ENCODE measurements around the gene ZNF611.
"Not testable (repeated sequence)": the region's sequence is repeated elsewhere in the genome, so short reads cannot be mapped to it uniquely, and the experiment has no call there.

ZNF611 gene

GRCh38 chr19:52703917-52704316, 30.9 kb downstream of the ZNF611 start:
- peaks cover 22 to 51% of the 10 kb centered on the region in 2 donors for H3K36me3 ChIP-seq (replicated peaks in 1 of 2; ENCODE audit: control insufficient read depth in 2 of 2, insufficient read depth in 2 of 2, low read length in 2 of 2)
- no peak overlapping the region for H4K8ac ChIP-seq (ENCODE audit: low read depth, low read length)
- H3K27ac ChIP-seq (replicated peaks; ENCODE audit: low read length): no peak overlapping the region
- no peak overlapping the region for H4K91ac ChIP-seq (ENCODE audit: low read depth, low read length, poor library complexity)
- H2BK5ac ChIP-seq (ENCODE audit: low read length): no peak overlapping the region
- H3K9me3 ChIP-seq (replicated peaks in 1 of 2; ENCODE audit: control insufficient read depth in 2 of 2, insufficient read depth in 1 of 2, low read depth in 1 of 2, low read length in 2 of 2): peaks cover 8 to 54% of the 10 kb centered on the region in 2 donors
- H2AK5ac ChIP-seq (ENCODE audit: low read depth, low read length): no peak overlapping the region
- H3K4ac ChIP-seq (ENCODE audit: low read length): no peak overlapping the region
- no peak overlapping the region for H2BK120ac ChIP-seq (ENCODE audit: low read depth, low read length)
- no peaks in the 10 kb centered on the region for H3K27me3 ChIP-seq (ENCODE audit: control insufficient read depth in 3 of 3, insufficient read depth in 3 of 3, low read depth in 1 of 3, low read length in 3 of 3)
- no peak overlapping the region for H2BK12ac ChIP-seq (ENCODE audit: low read length)
- no peak overlapping the region for H3K9ac ChIP-seq (ENCODE audit: low read depth, low read length, poor library complexity)
- H3K79me1 ChIP-seq (ENCODE audit: low read depth, low read length): peaks cover 1% of the 10 kb centered on the region
- no peak for DNase-seq (ENCODE audit: low spot score)
- WGBS, 2 donors (ENCODE audit: extremely low coverage in 2 of 2, insufficient read length in 2 of 2, insufficient replicate concordance in 1 of 2): no CpG with 5 or more reads among the region's 4 CpGs
- H3K4me2 ChIP-seq (ENCODE audit: insufficient read depth, low read length, poor library complexity, severe bottlenecking): no peak overlapping the region
- H3K14ac ChIP-seq (ENCODE audit: low read length): no peak overlapping the region
- H3K18ac ChIP-seq (ENCODE audit: low read length): no peak overlapping the region
- H3K4me3 ChIP-seq (ENCODE audit: low read length in 2 of 2): no peak overlapping the region
- H3K4me1 ChIP-seq (ENCODE audit: control insufficient read depth in 2 of 2, insufficient read depth in 1 of 2, low read depth in 1 of 2, low read length in 2 of 2): no peaks in the 10 kb centered on the region
- no peak overlapping the region for H3K23ac ChIP-seq (ENCODE audit: low read depth, low read length, poor library complexity)
- H2AFZ ChIP-seq (ENCODE audit: low read length): no peak overlapping the region
- no peak overlapping the region for H2BK15ac ChIP-seq (ENCODE audit: low read length)

GRCh38 chr19:52700673-52701072, 34.2 kb downstream of the ZNF611 start:
- H3K23ac ChIP-seq (ENCODE audit: low read depth, low read length, poor library complexity): no peak overlapping the region
- H3K27ac ChIP-seq (replicated peaks; ENCODE audit: low read length): no peak overlapping the region
- H2AK5ac ChIP-seq (ENCODE audit: low read depth, low read length): no peak overlapping the region
- no peak overlapping the region for H2BK120ac ChIP-seq (ENCODE audit: low read depth, low read length)
- H4K91ac ChIP-seq (ENCODE audit: low read depth, low read length, poor library complexity): no peak overlapping the region
- no peak overlapping the region for H3K4me2 ChIP-seq (ENCODE audit: insufficient read depth, low read length, poor library complexity, severe bottlenecking)
- H4K8ac ChIP-seq (ENCODE audit: low read depth, low read length): no peak overlapping the region
- H3K36me3 ChIP-seq (replicated peaks in 1 of 2; ENCODE audit: control insufficient read depth in 2 of 2, insufficient read depth in 2 of 2, low read length in 2 of 2): peaks cover 15 to 23% of the 10 kb centered on the region in 2 donors
- peaks cover 1% of the 10 kb centered on the region for H3K79me1 ChIP-seq (ENCODE audit: low read depth, low read length)
- no peak overlapping the region for H3K9ac ChIP-seq (ENCODE audit: low read depth, low read length, poor library complexity)
- H3K27me3 ChIP-seq (ENCODE audit: control insufficient read depth in 3 of 3, insufficient read depth in 3 of 3, low read depth in 1 of 3, low read length in 3 of 3): no peaks in the 10 kb centered on the region
- no peak overlapping the region for H3K14ac ChIP-seq (ENCODE audit: low read length)
- H3K4me1 ChIP-seq (ENCODE audit: control insufficient read depth in 2 of 2, insufficient read depth in 1 of 2, low read depth in 1 of 2, low read length in 2 of 2): no peaks in the 10 kb centered on the region
- no peak overlapping the region for H2BK5ac ChIP-seq (ENCODE audit: low read length)
- H3K9me3 ChIP-seq (replicated peaks in 1 of 2; ENCODE audit: control insufficient read depth in 2 of 2, insufficient read depth in 1 of 2, low read depth in 1 of 2, low read length in 2 of 2): peaks cover 5 to 31% of the 10 kb centered on the region in 2 donors
- no peak overlapping the region for H3K4me3 ChIP-seq (ENCODE audit: low read length in 2 of 2)
- H2BK15ac ChIP-seq (ENCODE audit: low read length): no peak overlapping the region
- no peak overlapping the region for H2AFZ ChIP-seq (ENCODE audit: low read length)
- H2BK12ac ChIP-seq (ENCODE audit: low read length): no peak overlapping the region
- H3K18ac ChIP-seq (ENCODE audit: low read length): no peak overlapping the region
- no peak for DNase-seq (ENCODE audit: low spot score)
- H3K4ac ChIP-seq (ENCODE audit: low read length): no peak overlapping the region
- no CpG with 5 or more reads among the region's 7 CpGs for WGBS, 2 donors (ENCODE audit: extremely low coverage in 2 of 2, insufficient read length in 2 of 2, insufficient replicate concordance in 1 of 2)

- H2AK5ac ChIP-seq (ENCODE audit: low read depth, low read length): not testable (repeated sequence)
Observed at GRCh38 chr19:52699555-52699954, 35.3 kb downstream of the ZNF611 start.

GRCh38 chr19:52695996-52696395, 38.8 kb downstream of the ZNF611 start:
- no peak overlapping the region for H3K27ac ChIP-seq (replicated peaks; ENCODE audit: low read length)
- no peak overlapping the region for H3K18ac ChIP-seq (ENCODE audit: low read length)
- H2AFZ ChIP-seq (ENCODE audit: low read length): no peak overlapping the region
- H2BK120ac ChIP-seq (ENCODE audit: low read depth, low read length): no peak overlapping the region
- H4K8ac ChIP-seq (ENCODE audit: low read depth, low read length): no peak overlapping the region
- H3K36me3 ChIP-seq (replicated peaks in 1 of 2; ENCODE audit: control insufficient read depth in 2 of 2, insufficient read depth in 2 of 2, low read length in 2 of 2): no peaks in the 10 kb centered on the region
- H3K14ac ChIP-seq (ENCODE audit: low read length): no peak overlapping the region
- H2BK15ac ChIP-seq (ENCODE audit: low read length): no peak overlapping the region
- no peaks in the 10 kb centered on the region for H3K27me3 ChIP-seq (ENCODE audit: control insufficient read depth in 3 of 3, insufficient read depth in 3 of 3, low read depth in 1 of 3, low read length in 3 of 3)
- H2BK5ac ChIP-seq (ENCODE audit: low read length): no peak overlapping the region
- H3K23ac ChIP-seq (ENCODE audit: low read depth, low read length, poor library complexity): no peak overlapping the region
- no peaks in the 10 kb centered on the region for H3K9me3 ChIP-seq (replicated peaks in 1 of 2; ENCODE audit: control insufficient read depth in 2 of 2, insufficient read depth in 1 of 2, low read depth in 1 of 2, low read length in 2 of 2)
- no peak overlapping the region for H4K91ac ChIP-seq (ENCODE audit: low read depth, low read length, poor library complexity)
- no peak overlapping the region for H3K4me3 ChIP-seq (ENCODE audit: low read length in 2 of 2)
- H3K79me1 ChIP-seq (ENCODE audit: low read depth, low read length): no peaks in the 10 kb centered on the region
- H2BK12ac ChIP-seq (ENCODE audit: low read length): no peak overlapping the region
- no peak for DNase-seq (ENCODE audit: low spot score)
- H2AK5ac ChIP-seq (ENCODE audit: low read depth, low read length): no peak overlapping the region
- H3K4me1 ChIP-seq (ENCODE audit: control insufficient read depth in 2 of 2, insufficient read depth in 1 of 2, low read depth in 1 of 2, low read length in 2 of 2): no peaks in the 10 kb centered on the region
- no CpG with 5 or more reads among the region's 1 CpG for WGBS, 2 donors (ENCODE audit: extremely low coverage in 2 of 2, insufficient read length in 2 of 2, insufficient replicate concordance in 1 of 2)
- no peak overlapping the region for H3K9ac ChIP-seq (ENCODE audit: low read depth, low read length, poor library complexity)
- H3K4ac ChIP-seq (ENCODE audit: low read length): no peak overlapping the region
- no peak overlapping the region for H3K4me2 ChIP-seq (ENCODE audit: insufficient read depth, low read length, poor library complexity, severe bottlenecking)

More at GRCh38 chr19:52699555-52699954, 35.3 kb downstream of the ZNF611 start:
- H3K14ac ChIP-seq (ENCODE audit: low read length); H3K18ac ChIP-seq (ENCODE audit: low read length); H3K27me3 ChIP-seq (ENCODE audit: control insufficient read depth in 3 of 3, insufficient read depth in 3 of 3, low read depth in 1 of 3, low read length in 3 of 3); H2AFZ ChIP-seq (ENCODE audit: low read length); H3K4me3 ChIP-seq (ENCODE audit: low read length in 2 of 2); H3K4me1 ChIP-seq (ENCODE audit: control insufficient read depth in 2 of 2, insufficient read depth in 1 of 2, low read depth in 1 of 2, low read length in 2 of 2); H2BK120ac ChIP-seq (ENCODE audit: low read depth, low read length); H3K4me2 ChIP-seq (ENCODE audit: insufficient read depth, low read length, poor library complexity, severe bottlenecking); H2BK12ac ChIP-seq (ENCODE audit: low read length); DNase-seq (ENCODE audit: low spot score); H3K9ac ChIP-seq (ENCODE audit: low read depth, low read length, poor library complexity); H3K4ac ChIP-seq (ENCODE audit: low read length); H3K23ac ChIP-seq (ENCODE audit: low read depth, low read length, poor library complexity); H4K8ac ChIP-seq (ENCODE audit: low read depth, low read length); H4K91ac ChIP-seq (ENCODE audit: low read depth, low read length, poor library complexity); H3K79me1 ChIP-seq (ENCODE audit: low read depth, low read length); H2BK15ac ChIP-seq (ENCODE audit: low read length); H2BK5ac ChIP-seq (ENCODE audit: low read length); H3K27ac ChIP-seq (replicated peaks; ENCODE audit: low read length): not testable (repeated sequence)
- H3K9me3 ChIP-seq (replicated peaks in 1 of 2; ENCODE audit: control insufficient read depth in 2 of 2, insufficient read depth in 1 of 2, low read depth in 1 of 2, low read length in 2 of 2): peaks cover 0 to 21% of the 10 kb centered on the region in 2 donors
- no CpG with 5 or more reads among the region's 5 CpGs for WGBS, 2 donors (ENCODE audit: extremely low coverage in 2 of 2, insufficient read length in 2 of 2, insufficient replicate concordance in 1 of 2)
- peaks cover 5 to 12% of the 10 kb centered on the region in 2 donors for H3K36me3 ChIP-seq (replicated peaks in 1 of 2; ENCODE audit: control insufficient read depth in 2 of 2, insufficient read depth in 2 of 2, low read length in 2 of 2)
